Neuronal stem cell (in vitro differentiated cells): ENCODE data around the gene OR12D2. TPM values are rescaled to one million over a fixed set of nuclear protein-coding genes. Genes with fewer than 3 reads are reported as not detected.
"Not testable (repeated sequence)": the region's sequence is repeated elsewhere in the genome, so short reads cannot be mapped to it uniquely, and the experiment has no call there.

Source experiments
- DNase-seq: peaks from one replicate; pipeline ENCODE4 v3.0.0-alpha.2; 2013; ENCODE audit warnings: low spot score
- H2AFZ ChIP-seq: one replicate; pipeline ENCODE4 v1.6.1; 2013; ENCODE audit warnings: mild to moderate bottlenecking, low read length, inconsistent platforms
- H2AK5ac ChIP-seq: 2 replicates; pipeline ENCODE4 v1.6.1; 2013; ENCODE audit warnings: low read depth, mild to moderate bottlenecking, inconsistent platforms, low read length, moderate library complexity, mixed read lengths
- H2BK120ac ChIP-seq: 2 replicates; pipeline ENCODE4 v1.6.1; 2013; ENCODE audit warnings: low read depth, mild to moderate bottlenecking, inconsistent platforms, low read length, moderate library complexity, mixed read lengths
- H2BK12ac ChIP-seq: one replicate; pipeline ENCODE4 v1.6.1; 2013; ENCODE audit warnings: low read length, inconsistent platforms
- H2BK15ac ChIP-seq: 2 replicates; pipeline ENCODE4 v1.6.1; 2013; ENCODE audit warnings: mild to moderate bottlenecking, low read length, inconsistent platforms, mixed read lengths
- H2BK5ac ChIP-seq: one replicate; pipeline ENCODE4 v1.6.1; 2013; ENCODE audit warnings: inconsistent platforms, mild to moderate bottlenecking, low read length, moderate library complexity
- H3K14ac ChIP-seq: one replicate; pipeline ENCODE4 v1.6.1; 2013; ENCODE audit warnings: low read length, inconsistent platforms
- H3K18ac ChIP-seq: 2 replicates; pipeline ENCODE4 v1.6.1; 2013; ENCODE audit warnings: low read length, inconsistent platforms
- H3K23ac ChIP-seq: 2 replicates; pipeline ENCODE4 v1.6.1; 2013; ENCODE audit warnings: low read depth, mild to moderate bottlenecking, mixed read lengths, low read length, inconsistent platforms; ENCODE audit not compliant: poor library complexity
- H3K27ac ChIP-seq: replicated peaks from 3 replicates; pipeline ENCODE4 v1.5.1; 2013; ENCODE audit warnings: low read length, inconsistent platforms
- H3K27me3 ChIP-seq, 3 experiments: 2 replicates each; pipeline ENCODE4 v1.6.1; 2013; ENCODE audit warnings: low read length in 3 of 3, mild to moderate bottlenecking in 2 of 3, inconsistent platforms in 1 of 3, low read depth in 1 of 3, mixed read lengths in 1 of 3, moderate library complexity in 1 of 3; ENCODE audit not compliant: control insufficient read depth in 3 of 3, insufficient read depth in 3 of 3
- H3K36me3 ChIP-seq, 2 donors: replicated peaks in 1 of 2; 2 replicates each; pipeline ENCODE4 v1.6.1; 2013; ENCODE audit warnings: low read length in 2 of 2; ENCODE audit not compliant: control insufficient read depth in 2 of 2, insufficient read depth in 2 of 2
- H3K4ac ChIP-seq: 2 replicates; pipeline ENCODE4 v1.6.1; 2013; ENCODE audit warnings: inconsistent platforms, mild to moderate bottlenecking, low read length, moderate library complexity
- H3K4me1 ChIP-seq, 2 donors: 1 replicate in 1 of 2; 2 replicates in 1 of 2; pipeline ENCODE4 v1.6.1; 2013; ENCODE audit warnings: low read length in 2 of 2, low read depth in 1 of 2; ENCODE audit not compliant: control insufficient read depth in 2 of 2, insufficient read depth in 1 of 2
- H3K4me2 ChIP-seq: one replicate; pipeline ENCODE4 v1.6.1; 2013; ENCODE audit warnings: mild to moderate bottlenecking, low read length, inconsistent platforms; ENCODE audit not compliant: insufficient read depth, poor library complexity, severe bottlenecking
- H3K4me3 ChIP-seq, 2 donors: 2 replicates each; pipeline ENCODE4 v1.5.1; 2013; ENCODE audit warnings: low read length in 2 of 2, mild to moderate bottlenecking in 2 of 2, inconsistent platforms in 1 of 2, moderate library complexity in 1 of 2
- H3K79me1 ChIP-seq: one replicate; pipeline ENCODE4 v1.6.1; 2013; ENCODE audit warnings: low read depth, mild to moderate bottlenecking, inconsistent platforms, low read length, moderate library complexity
- H3K9ac ChIP-seq: one replicate; pipeline ENCODE4 v1.6.1; 2013; ENCODE audit warnings: mild to moderate bottlenecking, low read depth, low read length, inconsistent platforms; ENCODE audit not compliant: poor library complexity
- H3K9me3 ChIP-seq, 2 donors: replicated peaks in 1 of 2; 2 replicates each; pipeline versions ENCODE3 to v1.6.1; 2013; ENCODE audit warnings: low read length in 2 of 2, mild to moderate bottlenecking in 2 of 2, inconsistent platforms in 1 of 2, low read depth in 1 of 2, mixed read lengths in 1 of 2, moderate library complexity in 1 of 2; ENCODE audit not compliant: control insufficient read depth in 2 of 2, insufficient read depth in 1 of 2
- H4K8ac ChIP-seq: one replicate; pipeline ENCODE4 v1.6.1; 2013; ENCODE audit warnings: low read depth, mild to moderate bottlenecking, inconsistent platforms, low read length, moderate library complexity
- H4K91ac ChIP-seq: one replicate; pipeline ENCODE4 v1.6.1; 2013; ENCODE audit warnings: low read length, low read depth, mild to moderate bottlenecking, inconsistent platforms; ENCODE audit not compliant: poor library complexity
- WGBS, 2 donors: extraction: QIAGEN DNeasy Blood & Tissue Kit; methylation state at CpG; one replicate each; pipeline ENCODE4 v1.1.7; 2013; ENCODE audit warnings: missing lambda C conversion rate in 2 of 2, mixed read lengths in 1 of 2; ENCODE audit not compliant: insufficient read length in 2 of 2, insufficient replicate concordance in 1 of 2; ENCODE audit errors: extremely low coverage in 2 of 2; 5-methylcytosine and 5-hydroxymethylcytosine counted together
- polyA plus RNA-seq, 2 experiments: library from polyadenylated mRNA; stranded (reverse); fragments of 200-250 nt; gene quantifications; one replicate each; pipeline ENCODE4 v1.2.3, GENCODE V29; 2013

OR12D2 gene
- not detected for polyA plus RNA-seq (2013, experiment 1 of 2)
- not detected for polyA plus RNA-seq (2013, experiment 2 of 2)

GRCh38 chr6:29395331-29395730 is at the start of gene OR12D2:
OR12D2 (plus strand) TSS chr6:29395631; CDS start chr6:29396700, 1,069 bp downstream.
- Histone ChIP-seq H3K14ac (no peak within 1 kb of the TSS), H3K36me3 (no peaks in the 10 kb centered on the region), H3K4ac (no peak within 1 kb of the TSS), H3K9me3 (no peaks in the 10 kb centered on the region), H3K23ac (no peak within 1 kb of the TSS), H3K18ac (no peak within 1 kb of the TSS), H3K4me1 (no peaks in the 10 kb centered on the region), H3K27ac (no peak within 1 kb of the TSS), H3K4me2 (no peak within 1 kb of the TSS), H2BK120ac (no peak within 1 kb of the TSS), H3K4me3 (no peak within 1 kb of the TSS), H2BK5ac (no peak within 1 kb of the TSS), H2BK12ac (no peak within 1 kb of the TSS), H2AK5ac (no peak within 1 kb of the TSS), H2AFZ (no peak within 1 kb of the TSS), H3K27me3 (no peaks in the 10 kb centered on the region), H3K79me1 (no peaks in the 10 kb centered on the region), H3K9ac (no peak within 1 kb of the TSS), H2BK15ac (no peak within 1 kb of the TSS), H4K91ac (no peak within 1 kb of the TSS), H4K8ac (no peak within 1 kb of the TSS)
- no peak for DNase-seq

DNA sequence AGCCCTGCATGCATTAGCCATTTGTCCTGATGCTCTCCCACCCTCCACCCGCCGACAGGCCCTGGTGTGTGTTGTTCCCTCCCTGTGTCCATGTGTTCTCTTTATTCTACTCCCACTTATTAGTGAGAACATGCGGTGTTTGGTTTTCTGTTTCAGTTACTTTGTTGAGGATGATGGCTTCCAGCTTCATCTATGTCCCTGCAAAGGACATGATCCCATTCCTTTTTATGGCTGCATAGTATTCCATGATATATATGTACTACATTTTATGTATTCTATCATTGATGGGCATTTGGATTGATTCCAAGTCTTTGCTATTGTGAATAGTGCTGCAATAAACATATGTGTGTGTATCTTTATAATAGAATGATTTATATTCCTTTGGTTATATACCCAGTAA is 46.1 kb upstream of the OR12D2 start:
- DNase-seq, H2AFZ ChIP-seq, H3K4me3 ChIP-seq, H2BK5ac ChIP-seq, H2BK120ac ChIP-seq, H3K14ac ChIP-seq, H3K4me2 ChIP-seq, H3K27ac ChIP-seq, H3K27me3 ChIP-seq, H3K36me3 ChIP-seq, H4K91ac ChIP-seq, H2AK5ac ChIP-seq, H4K8ac ChIP-seq, H3K4ac ChIP-seq, H3K18ac ChIP-seq, H2BK12ac ChIP-seq, H3K79me1 ChIP-seq, H3K4me1 ChIP-seq, H3K9me3 ChIP-seq, H2BK15ac ChIP-seq, H3K9ac ChIP-seq, H3K23ac ChIP-seq: not testable (repeated sequence)
- no CpG with 5 or more reads among the region's 3 CpGs for WGBS, 2 donors

- Histone ChIP-seq H2BK5ac (no peak overlapping the region), H3K4me2 (no peak overlapping the region), H2BK12ac (no peak overlapping the region), H2BK120ac (no peak overlapping the region), H3K4ac (no peak overlapping the region), H3K27ac (no peak overlapping the region), H3K4me3 (no peak overlapping the region), H4K8ac (no peak overlapping the region), H2AK5ac (no peak overlapping the region), H3K36me3 (no peaks in the 10 kb centered on the region), H4K91ac (no peak overlapping the region), H3K9me3 (no peaks in the 10 kb centered on the region), H2BK15ac (no peak overlapping the region), H3K18ac (no peak overlapping the region), H2AFZ (no peak overlapping the region), H3K23ac (no peak overlapping the region), H3K14ac (no peak overlapping the region), H3K27me3 (no peaks in the 10 kb centered on the region), H3K79me1 (no peaks in the 10 kb centered on the region), H3K4me1 (peaks cover 0 to 2% of the 10 kb centered on the region in 2 donors), H3K9ac (no peak overlapping the region)
- DNase-seq, result no peak
Observed at GRCh38 chr6:29354980-29355379, 40.5 kb upstream of the OR12D2 start.

GRCh38 chr6:29355603-29356002 is 39.8 kb upstream of the OR12D2 start:
- Histone ChIP-seq H4K8ac (no peak overlapping the region), H3K18ac (no peak overlapping the region), H2BK15ac (no peak overlapping the region), H3K23ac (no peak overlapping the region), H2BK12ac (no peak overlapping the region), H4K91ac (no peak overlapping the region), H3K4me1 (peaks cover 0 to 2% of the 10 kb centered on the region in 2 donors), H3K4ac (no peak overlapping the region), H3K9me3 (no peaks in the 10 kb centered on the region), H3K27ac (no peak overlapping the region), H3K4me3 (no peak overlapping the region), H2BK120ac (no peak overlapping the region), H3K27me3 (no peaks in the 10 kb centered on the region), H3K4me2 (no peak overlapping the region), H3K36me3 (no peaks in the 10 kb centered on the region), H2AFZ (no peak overlapping the region), H3K14ac (no peak overlapping the region), H2BK5ac (no peak overlapping the region), H3K79me1 (peaks cover 1% of the 10 kb centered on the region), H2AK5ac (no peak overlapping the region), H3K9ac (no peak overlapping the region)
- WGBS, 2 donors, result no CpG with 5 or more reads among the region's 1 CpG
- no peak for DNase-seq
